HG03342 (cell line): ENCODE measurements around the gene RAD50.
"Not testable (repeated sequence)": the region's sequence is repeated elsewhere in the genome, so short reads cannot be mapped to it uniquely, and the experiment has no call there.

Experiments
- ATAC-seq: cut with Tn5 transposase; IDR thresholded peaks from one replicate; pipeline ENCODE4 v1.9.1; 2021; ENCODE audit warnings: mild to moderate bottlenecking, moderate library complexity; ENCODE audit not compliant: unreplicated experiment

RAD50 gene

GRCh38 chr5:132556153-132556762 lies 519 bp upstream of the RAD50 start:
- no peak for ATAC-seq

GRCh38 chr5:132557478-132558172 lies 848 bp downstream of the RAD50 start:
- ATAC-seq: peak; percentile 37

- ATAC-seq: no peak
These were observed 2.7 kb downstream of the RAD50 start for GRCh38 chr5:132559383-132560060.

- no peak for ATAC-seq
These were observed 4.8 kb downstream of the RAD50 start for GRCh38 chr5:132561601-132562000.

GRCh38 chr5:132564555-132564954 lies 7.8 kb downstream of the RAD50 start:
- not testable (repeated sequence) for ATAC-seq

GRCh38 chr5:132566657-132567056 lies 9.9 kb downstream of the RAD50 start:
- no peak for ATAC-seq

- no peak for ATAC-seq
These were observed 19.3 kb downstream of the RAD50 start for GRCh38 chr5:132576123-132576522.

GRCh38 chr5:132584560-132584959 lies 27.8 kb downstream of the RAD50 start:
- ATAC-seq: not testable (repeated sequence)

GRCh38 chr5:132586063-132586462 lies 29.3 kb downstream of the RAD50 start:
- ATAC-seq: no peak

- ATAC-seq: no peak
These were observed 32.7 kb downstream of the RAD50 start for GRCh38 chr5:132589467-132589866.

- ATAC-seq: no peak
These were observed 34.4 kb downstream of the RAD50 start for GRCh38 chr5:132591145-132591544.

- no peak for ATAC-seq
These were observed 35.7 kb downstream of the RAD50 start for GRCh38 chr5:132592521-132592920.

- no peak for ATAC-seq
These were observed 37.4 kb downstream of the RAD50 start for GRCh38 chr5:132594170-132594569.

GRCh38 chr5:132595624-132596023 lies 38.8 kb downstream of the RAD50 start:
- ATAC-seq: no peak

- no peak for ATAC-seq
These were observed 44.4 kb downstream of the RAD50 start for GRCh38 chr5:132601071-132601728.

GRCh38 chr5:132607095-132607494 lies 50.3 kb downstream of the RAD50 start:
- ATAC-seq: no peak

- no peak for ATAC-seq
These were observed 51.3 kb downstream of the RAD50 start for GRCh38 chr5:132608107-132608506.

- no peak for ATAC-seq
These were observed 55.2 kb downstream of the RAD50 start for GRCh38 chr5:132611965-132612364.

- ATAC-seq: no peak
These were observed 56.1 kb downstream of the RAD50 start for GRCh38 chr5:132612846-132613245.

GRCh38 chr5:132621699-132622098 lies 64.9 kb downstream of the RAD50 start:
- no peak for ATAC-seq

GRCh38 chr5:132622608-132623007 lies 65.8 kb downstream of the RAD50 start:
- ATAC-seq: no peak

GRCh38 chr5:132627470-132627869 lies 70.7 kb downstream of the RAD50 start:
- ATAC-seq: no peak
